Measurements from ENCODE around the gene FGF22. TPM values are rescaled to one million over a fixed set of nuclear protein-coding genes. Genes with fewer than 3 reads are reported as not detected.

FGF22 gene
- total and polyA plus RNA-seq, 2 of the 13 experiments (the other 11 are each of a cell fraction or from before 2014, with no cell fraction given), result 0.24 TPM; not detected in 1

GRCh38 chr19:664913-665443 is 25.3 kb downstream of the FGF22 start (continued):
- TF ChIP-seq HIC2 (CRISPR knock-in tag; IDR thresholded peaks at IDR 0.05; ENCODE audit: low read depth), result no peak
- TF ChIP-seq, protein P1, sequence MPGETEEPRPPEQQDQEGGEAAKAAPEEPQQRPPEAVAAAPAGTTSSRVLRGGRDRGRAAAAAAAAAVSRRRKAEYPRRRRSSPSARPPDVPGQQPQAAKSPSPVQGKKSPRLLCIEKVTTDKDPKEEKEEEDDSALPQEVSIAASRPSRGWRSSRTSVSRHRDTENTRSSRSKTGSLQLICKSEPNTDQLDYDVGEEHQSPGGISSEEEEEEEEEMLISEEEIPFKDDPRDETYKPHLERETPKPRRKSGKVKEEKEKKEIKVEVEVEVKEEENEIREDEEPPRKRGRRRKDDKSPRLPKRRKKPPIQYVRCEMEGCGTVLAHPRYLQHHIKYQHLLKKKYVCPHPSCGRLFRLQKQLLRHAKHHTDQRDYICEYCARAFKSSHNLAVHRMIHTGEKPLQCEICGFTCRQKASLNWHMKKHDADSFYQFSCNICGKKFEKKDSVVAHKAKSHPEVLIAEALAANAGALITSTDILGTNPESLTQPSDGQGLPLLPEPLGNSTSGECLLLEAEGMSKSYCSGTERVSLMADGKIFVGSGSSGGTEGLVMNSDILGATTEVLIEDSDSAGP (CRISPR knock-in tag; IDR thresholded peaks at IDR 0.05; ENCODE audit: borderline replicate concordance), result peak; percentile 62
- TF ChIP-seq ZNF431 (CRISPR knock-in tag; IDR thresholded peaks at IDR 0.05; ENCODE audit: borderline replicate concordance, low read depth), result no peak
- TF ChIP-seq MYNN (CRISPR knock-in tag; IDR thresholded peaks at IDR 0.05; ENCODE audit: low read depth), result no peak
- no peak; the same call in 1 of the 2 replicates for TF ChIP-seq ZNF333 (CRISPR knock-in tag; IDR thresholded peaks at IDR 0.05; ENCODE audit: borderline replicate concordance)
- TF ChIP-seq, protein P2, sequence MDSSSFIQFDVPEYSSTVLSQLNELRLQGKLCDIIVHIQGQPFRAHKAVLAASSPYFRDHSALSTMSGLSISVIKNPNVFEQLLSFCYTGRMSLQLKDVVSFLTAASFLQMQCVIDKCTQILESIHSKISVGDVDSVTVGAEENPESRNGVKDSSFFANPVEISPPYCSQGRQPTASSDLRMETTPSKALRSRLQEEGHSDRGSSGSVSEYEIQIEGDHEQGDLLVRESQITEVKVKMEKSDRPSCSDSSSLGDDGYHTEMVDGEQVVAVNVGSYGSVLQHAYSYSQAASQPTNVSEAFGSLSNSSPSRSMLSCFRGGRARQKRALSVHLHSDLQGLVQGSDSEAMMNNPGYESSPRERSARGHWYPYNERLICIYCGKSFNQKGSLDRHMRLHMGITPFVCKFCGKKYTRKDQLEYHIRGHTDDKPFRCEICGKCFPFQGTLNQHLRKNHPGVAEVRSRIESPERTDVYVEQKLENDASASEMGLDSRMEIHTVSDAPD (CRISPR knock-in tag; IDR thresholded peaks at IDR 0.05), result no peak
- no peak for TF ChIP-seq ZNF33A (CRISPR knock-in tag; IDR thresholded peaks at IDR 0.05; ENCODE audit: borderline replicate concordance)
- no peak for TF ChIP-seq NONO (IDR thresholded peaks at IDR 0.05)
- TF ChIP-seq NONO (CRISPR knock-in tag; conservative IDR thresholded peaks at IDR 0.05), result 0 out of 2 replicates have a peak, but pooled peaks have one; percentile 39
- TF ChIP-seq, protein P3, sequence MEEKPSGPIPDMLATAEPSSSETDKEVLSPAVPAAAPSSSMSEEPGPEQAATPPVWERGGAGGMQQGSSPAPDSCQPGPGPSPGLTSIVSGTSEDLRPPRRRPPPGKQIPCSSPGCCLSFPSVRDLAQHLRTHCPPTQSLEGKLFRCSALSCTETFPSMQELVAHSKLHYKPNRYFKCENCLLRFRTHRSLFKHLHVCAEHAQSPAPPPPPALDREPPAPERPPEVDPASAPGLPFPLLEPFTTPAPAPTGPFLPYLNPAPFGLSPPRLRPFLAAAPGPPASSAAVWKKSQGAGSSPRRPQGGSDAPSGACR (CRISPR knock-in tag; IDR thresholded peaks at IDR 0.05), result no peak
- TF ChIP-seq ZNF232 (CRISPR knock-in tag; IDR thresholded peaks at IDR 0.05; ENCODE audit: borderline replicate concordance), result peak; percentile 34; the same call in 1 of the 2 replicates
- peak; percentile 61 for TF ChIP-seq JARID2 (CRISPR knock-in tag; IDR thresholded peaks at IDR 0.05; ENCODE audit: insufficient replicate concordance)
- TF ChIP-seq JUND (CRISPR knock-in tag; IDR thresholded peaks at IDR 0.05), result no peak
- TF ChIP-seq ZNF883 (CRISPR knock-in tag; IDR thresholded peaks at IDR 0.05; ENCODE audit: not compliant biosample characterization), result peak; percentile 57
- no peak for TF ChIP-seq HMGA1 (CRISPR knock-in tag; conservative IDR thresholded peaks at IDR 0.05)
- peak; percentile 40; the same call in 1 of the 2 replicates for TF ChIP-seq PITX1 (CRISPR knock-in tag; IDR thresholded peaks at IDR 0.05)
- TF ChIP-seq HNF4A (CRISPR knock-in tag; IDR thresholded peaks at IDR 0.05), result peak; percentile 23; the same call in 1 of the 2 replicates
- TF ChIP-seq GATAD2A (CRISPR knock-in tag; IDR thresholded peaks at IDR 0.05), result peak; percentile 46; the same call in 1 of the 2 replicates
- TF ChIP-seq CCDC6 (CRISPR knock-in tag; IDR thresholded peaks at IDR 0.05), result peak; percentile 58; the same call in 1 of the 2 replicates
- TF ChIP-seq, protein P4, sequence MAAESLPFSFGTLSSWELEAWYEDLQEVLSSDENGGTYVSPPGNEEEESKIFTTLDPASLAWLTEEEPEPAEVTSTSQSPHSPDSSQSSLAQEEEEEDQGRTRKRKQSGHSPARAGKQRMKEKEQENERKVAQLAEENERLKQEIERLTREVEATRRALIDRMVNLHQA (CRISPR knock-in tag; IDR thresholded peaks at IDR 0.05), result no peak
- peak; percentile 80; the same call in 1 of the 2 replicates for TF ChIP-seq KDM5B (CRISPR knock-in tag; IDR thresholded peaks at IDR 0.05; ENCODE audit: borderline replicate concordance)
- no peak for TF ChIP-seq FLYWCH1 (CRISPR knock-in tag; IDR thresholded peaks at IDR 0.05)
- TF ChIP-seq ETV5 (CRISPR knock-in tag; IDR thresholded peaks at IDR 0.05; ENCODE audit: borderline replicate concordance), result 0 out of 2 replicates have a peak, but pooled peaks have one; percentile 41
- TF ChIP-seq RBM39 (IDR thresholded peaks at IDR 0.05; ENCODE audit: low read depth, low read length, poor library complexity, severe bottlenecking), result no peak
- peak; percentile 52 for TF ChIP-seq XRCC5 (optimal IDR thresholded peaks at IDR 0.05; ENCODE audit: low read length)
